GM12801 (cell line): ENCODE measurements around the gene CTPS2.

ENCODE experiments used
- TF ChIP-seq, protein P1 (sequence below): IDR thresholded peaks from one replicate; pipeline ENCODE4 v1.5.1; 2011; ENCODE audit warnings: control low read depth; ENCODE audit not compliant: insufficient read length; ENCODE audit errors: extremely low read depth

CTPS2 gene

DNA sequence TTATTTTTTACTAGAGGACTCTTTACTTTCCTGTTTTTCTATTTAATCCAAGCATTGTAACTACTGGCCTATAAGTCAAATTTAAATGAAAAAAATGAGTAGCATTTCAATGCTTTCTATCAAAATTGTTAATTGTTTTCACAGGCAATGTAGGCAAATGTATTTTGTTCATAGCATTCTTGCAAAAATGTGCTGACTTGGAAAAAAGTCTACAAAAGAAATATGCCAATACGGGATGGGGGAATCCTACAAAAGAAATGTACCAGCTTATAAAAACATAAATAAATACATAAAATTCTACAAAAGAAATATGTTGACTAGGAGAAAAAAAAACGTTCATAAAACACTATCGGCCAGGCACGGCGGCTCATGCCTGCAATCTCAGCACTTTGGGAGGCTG lies 77.4 kb downstream of the CTPS2 start:
- TF ChIP-seq, protein P1, sequence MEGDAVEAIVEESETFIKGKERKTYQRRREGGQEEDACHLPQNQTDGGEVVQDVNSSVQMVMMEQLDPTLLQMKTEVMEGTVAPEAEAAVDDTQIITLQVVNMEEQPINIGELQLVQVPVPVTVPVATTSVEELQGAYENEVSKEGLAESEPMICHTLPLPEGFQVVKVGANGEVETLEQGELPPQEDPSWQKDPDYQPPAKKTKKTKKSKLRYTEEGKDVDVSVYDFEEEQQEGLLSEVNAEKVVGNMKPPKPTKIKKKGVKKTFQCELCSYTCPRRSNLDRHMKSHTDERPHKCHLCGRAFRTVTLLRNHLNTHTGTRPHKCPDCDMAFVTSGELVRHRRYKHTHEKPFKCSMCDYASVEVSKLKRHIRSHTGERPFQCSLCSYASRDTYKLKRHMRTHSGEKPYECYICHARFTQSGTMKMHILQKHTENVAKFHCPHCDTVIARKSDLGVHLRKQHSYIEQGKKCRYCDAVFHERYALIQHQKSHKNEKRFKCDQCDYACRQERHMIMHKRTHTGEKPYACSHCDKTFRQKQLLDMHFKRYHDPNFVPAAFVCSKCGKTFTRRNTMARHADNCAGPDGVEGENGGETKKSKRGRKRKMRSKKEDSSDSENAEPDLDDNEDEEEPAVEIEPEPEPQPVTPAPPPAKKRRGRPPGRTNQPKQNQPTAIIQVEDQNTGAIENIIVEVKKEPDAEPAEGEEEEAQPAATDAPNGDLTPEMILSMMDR = no peak

DNA sequence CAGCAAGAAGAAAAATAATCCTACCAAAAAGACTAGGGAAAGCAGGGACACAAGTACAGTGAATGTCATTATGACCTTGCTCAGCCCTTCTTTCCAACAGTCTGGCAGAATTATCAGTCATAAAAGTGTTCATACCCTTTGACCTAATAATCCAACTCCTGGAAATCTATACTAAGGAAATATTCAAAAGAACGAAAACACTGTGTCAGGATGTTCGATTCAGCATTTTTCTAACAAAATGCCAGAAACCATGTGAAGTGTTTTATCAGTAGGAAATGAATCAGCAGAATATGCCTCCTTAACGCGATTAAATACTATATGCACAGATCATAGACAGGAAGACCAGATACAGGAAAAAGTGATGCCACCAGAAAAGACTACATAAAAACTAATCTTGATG lies 78.7 kb downstream of the CTPS2 start:
- TF ChIP-seq, protein P1 = no peak

- TF ChIP-seq, protein P1 = no peak
These were observed 82.6 kb downstream of the CTPS2 start for GRCh38 chrX:16629909-16630308.

GRCh38 chrX:16628946-16629595 lies 83.4 kb downstream of the CTPS2 start:
- TF ChIP-seq, protein P1 = no peak

DNA sequence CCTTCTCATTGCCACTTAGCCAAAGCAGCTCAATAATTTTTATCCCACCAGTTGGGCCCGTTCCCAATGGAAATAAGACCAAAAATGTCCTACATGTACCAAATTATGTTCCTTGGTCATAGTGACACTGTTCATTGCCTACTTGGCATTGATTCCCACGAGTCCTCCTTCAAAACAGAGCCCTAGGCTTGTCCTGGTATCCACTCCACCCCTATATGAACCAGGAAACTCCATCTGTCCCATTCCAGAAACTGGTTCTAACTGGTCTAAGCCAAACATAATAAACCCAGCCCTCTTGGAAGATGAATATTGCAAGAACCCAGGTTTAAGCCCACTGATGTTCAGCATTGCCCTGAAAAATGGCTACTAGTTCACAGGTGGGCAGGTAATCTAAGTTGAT lies 93.4 kb downstream of the CTPS2 start:
- TF ChIP-seq, protein P1 = no peak

GRCh38 chrX:16618422-16618821 lies 94.0 kb downstream of the CTPS2 start:
- TF ChIP-seq, protein P1 = no peak

DNA sequence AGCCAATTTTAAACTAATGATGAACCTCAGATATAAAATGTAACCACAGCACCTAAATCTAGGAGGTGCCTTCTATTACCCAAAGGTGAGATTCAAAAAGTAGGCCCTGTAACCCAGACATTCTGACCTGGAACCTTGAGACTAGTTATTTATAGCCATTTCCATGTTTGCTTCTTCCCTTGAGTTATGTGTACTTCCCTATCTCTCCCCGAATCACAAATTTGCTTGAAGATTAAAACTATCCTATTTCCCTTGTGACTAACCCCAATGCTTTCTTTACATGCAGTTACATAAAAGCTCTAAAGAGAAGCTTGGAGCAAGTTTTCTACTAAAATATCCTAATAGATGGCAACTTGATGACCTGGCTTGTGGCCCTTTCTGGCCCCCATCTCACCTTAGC lies 95.1 kb downstream of the CTPS2 start:
- TF ChIP-seq, protein P1 = no peak
